ENCODE measurements around the gene NUDT6.

Gene NUDT6

DNA sequence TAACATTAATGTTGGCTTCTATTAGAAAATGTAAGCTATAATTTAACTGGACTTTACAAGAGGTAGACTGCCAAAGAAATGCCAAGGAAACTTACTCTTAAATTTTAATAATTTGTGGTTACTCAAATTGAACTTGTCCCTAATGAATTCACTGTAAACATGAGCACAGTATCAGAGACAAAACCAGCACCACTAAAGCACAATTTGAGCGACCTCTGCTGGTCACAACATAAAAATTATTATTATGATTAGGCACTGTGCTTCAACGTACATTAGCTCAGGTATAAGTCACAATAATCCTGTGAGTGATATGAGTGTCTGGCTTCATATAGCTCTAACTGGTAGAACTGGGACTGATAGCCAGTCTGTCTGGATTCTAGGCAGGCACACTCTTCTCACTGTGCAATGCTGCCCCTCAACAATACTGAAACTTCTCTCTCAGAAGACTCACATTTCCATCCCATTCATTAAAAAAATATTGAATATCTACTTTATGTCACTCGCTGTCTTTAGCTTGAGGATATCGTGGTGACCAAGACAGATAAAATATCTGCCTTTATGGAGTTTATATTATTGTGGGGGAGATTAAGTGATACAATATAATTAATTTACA lies 8.0 kb downstream of the NUDT6 start:
- peak in 1 of 14 donors; percentile 17 for DNase-seq

DNA sequence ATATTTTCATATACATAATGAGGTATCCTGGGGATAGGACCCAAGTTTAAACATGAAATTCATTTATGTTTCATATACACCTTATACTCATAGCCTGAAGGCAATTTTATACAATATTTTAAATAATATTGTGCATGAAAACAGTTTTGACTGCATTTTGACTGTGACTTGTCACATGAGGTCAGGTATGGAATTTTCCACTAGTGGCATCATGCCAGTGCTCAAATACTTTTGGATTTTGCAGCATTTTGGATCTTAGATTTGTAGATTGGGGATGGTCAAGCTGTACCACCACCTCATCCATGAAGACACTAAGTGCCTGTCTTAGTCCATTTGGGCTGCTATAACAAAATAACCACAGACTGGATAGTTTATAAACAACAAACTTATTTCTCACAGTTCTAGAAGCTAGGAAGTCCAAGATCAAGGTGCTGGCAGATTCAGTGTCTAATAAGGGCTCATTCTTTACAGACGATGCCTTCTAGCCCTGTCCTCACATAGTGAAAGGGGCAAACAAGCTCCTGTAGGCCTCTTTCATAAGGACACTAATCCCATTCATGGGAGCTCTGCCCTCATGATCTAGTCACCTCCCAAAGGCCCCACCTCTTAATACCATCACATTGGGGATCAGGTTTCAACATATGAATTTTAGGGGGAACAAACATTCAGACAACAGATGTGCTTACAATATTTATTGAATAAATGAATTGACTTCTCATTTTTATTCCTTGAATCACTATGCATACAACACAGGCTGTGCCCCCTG lies 9.4 kb downstream of the NUDT6 start:
- no peak for DNase-seq

DNA sequence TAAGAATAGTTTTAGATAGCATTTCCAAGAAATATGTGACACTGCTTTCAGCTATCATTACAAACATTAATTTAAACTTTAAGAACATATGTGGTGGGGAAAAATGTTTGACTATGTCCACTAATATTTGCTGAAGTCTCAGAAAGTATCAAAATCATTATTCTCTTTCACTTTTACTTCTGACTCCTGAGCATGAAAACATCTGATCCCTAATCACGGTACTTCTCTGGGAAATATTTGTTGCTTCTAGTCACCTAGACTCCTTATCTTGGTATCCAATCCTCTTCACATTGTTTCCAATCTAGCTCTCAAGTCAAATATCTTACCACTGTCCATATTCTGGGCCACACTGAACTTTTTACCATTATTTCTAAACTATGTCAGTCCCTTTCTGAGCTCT lies 10.8 kb downstream of the NUDT6 start:
- DNase-seq = no peak

DNA sequence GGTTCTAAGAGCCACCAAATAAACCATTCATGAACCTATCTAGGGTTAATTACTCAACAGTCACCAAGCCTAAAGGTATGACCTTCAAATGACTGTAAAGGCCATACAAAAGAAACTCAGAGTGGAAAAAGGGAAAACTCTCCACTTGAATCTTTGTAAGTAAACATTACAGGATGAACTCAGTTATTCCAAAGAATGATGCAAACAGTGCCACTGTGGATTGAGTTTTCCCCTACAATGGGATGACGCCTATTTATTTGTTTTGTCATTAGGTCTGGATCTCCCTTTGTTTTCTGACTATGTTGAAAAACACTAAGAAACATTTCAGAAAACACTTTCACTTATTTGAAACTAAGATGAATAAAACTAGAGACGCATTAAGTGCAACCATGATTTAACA lies 12.7 kb downstream of the NUDT6 start:
- no peak for DNase-seq

DNA sequence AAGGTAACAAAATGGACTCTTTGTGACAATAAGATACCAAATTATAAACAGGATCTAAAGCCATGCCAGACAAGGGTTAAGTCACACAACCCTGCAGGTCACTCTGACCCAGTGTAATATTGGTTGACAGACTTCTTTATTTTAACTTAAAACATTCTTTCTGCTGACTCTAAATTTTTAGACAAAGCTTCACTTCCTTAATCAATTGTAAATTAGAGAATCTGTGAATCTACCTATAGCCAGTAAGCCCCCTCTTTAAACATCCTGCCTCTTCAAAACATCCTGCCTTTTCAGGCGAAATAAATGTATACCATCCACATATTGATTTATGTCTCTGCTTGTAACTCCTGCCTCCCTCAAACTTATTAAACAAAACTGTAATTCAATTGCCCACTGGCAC lies 14.2 kb downstream of the NUDT6 start:
- no peak for DNase-seq

DNA sequence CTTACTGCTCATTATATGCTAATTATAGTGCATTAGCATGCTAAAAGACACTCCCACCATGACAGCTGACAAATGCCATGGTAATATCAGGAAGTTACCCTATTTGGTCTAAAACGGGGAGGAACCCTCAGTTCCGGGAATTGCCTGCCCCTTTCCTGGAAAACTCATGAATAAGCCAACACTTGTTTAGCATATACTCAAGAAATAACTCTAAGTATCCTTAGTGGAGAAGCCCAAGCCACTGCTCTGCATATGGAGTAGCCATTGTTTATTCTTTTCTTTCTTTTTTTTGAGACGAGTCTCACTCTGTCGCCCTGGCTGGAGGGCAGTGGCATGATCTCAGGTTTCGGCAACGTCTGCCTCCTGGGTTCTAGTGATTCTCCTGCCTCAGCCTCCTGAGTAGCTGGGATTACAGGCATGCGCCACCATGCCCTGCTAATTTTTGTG lies 15.5 kb downstream of the NUDT6 start:
- no peak for DNase-seq

DNA sequence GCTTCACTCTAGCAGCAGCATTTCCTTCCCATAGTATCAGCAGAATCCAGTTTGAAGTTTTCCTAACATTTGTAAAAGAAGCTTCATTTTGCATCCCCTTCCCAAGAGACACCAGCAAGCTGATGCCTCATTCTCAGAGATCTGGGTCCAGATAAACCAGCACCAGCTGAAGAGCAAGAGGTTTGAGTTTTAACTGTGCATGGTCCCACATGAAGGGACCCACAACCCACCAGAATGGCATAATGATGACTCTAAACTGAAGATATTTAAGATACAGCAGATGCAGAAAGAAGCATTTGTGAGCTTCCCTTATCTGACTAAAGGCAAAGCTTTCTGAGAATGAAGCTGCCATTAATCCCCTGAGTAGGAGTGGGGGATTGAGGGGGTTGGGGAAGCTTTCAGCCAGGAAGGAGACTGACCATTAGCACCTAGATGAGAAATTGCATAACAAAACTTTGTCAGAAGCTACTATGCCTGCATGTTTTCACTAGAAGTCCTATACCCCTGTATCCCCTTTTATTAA lies 18.6 kb downstream of the NUDT6 start:
- DNase-seq = no peak

DNA sequence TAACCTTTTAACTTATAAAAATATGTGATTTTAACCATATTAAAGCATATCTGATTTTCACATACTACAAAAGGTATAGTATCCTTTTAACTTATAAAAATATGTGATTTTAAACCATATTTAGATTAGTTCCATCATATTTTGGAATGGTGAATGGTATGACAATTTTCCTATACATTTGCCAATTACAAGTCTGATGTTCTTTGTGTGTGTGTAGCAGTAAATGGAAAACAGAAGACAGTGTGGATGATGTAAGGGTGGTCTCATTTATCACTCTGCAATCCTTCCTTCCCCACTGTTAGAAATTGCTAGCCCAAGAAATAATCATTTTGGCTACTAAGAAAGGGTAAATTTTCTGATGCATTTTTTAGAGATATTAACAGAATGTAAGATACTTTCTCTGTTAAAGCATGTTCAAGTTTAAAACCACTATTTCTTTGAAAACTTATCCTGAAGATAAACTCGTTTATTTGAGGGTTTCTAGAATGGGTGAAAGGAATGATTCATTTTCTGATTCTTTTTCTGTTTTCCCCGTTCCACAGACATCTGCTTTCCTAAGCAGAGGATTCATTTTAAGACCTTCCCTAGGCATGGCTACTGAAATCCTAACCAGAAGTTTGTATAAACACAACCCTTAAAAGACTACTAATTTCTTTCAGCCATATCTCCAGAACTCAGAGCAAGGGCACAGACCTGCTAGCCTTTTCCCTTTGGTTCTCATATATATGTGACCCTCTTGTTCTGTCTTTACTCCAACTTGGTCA lies 21.0 kb downstream of the NUDT6 start:
- no peak for DNase-seq

DNA sequence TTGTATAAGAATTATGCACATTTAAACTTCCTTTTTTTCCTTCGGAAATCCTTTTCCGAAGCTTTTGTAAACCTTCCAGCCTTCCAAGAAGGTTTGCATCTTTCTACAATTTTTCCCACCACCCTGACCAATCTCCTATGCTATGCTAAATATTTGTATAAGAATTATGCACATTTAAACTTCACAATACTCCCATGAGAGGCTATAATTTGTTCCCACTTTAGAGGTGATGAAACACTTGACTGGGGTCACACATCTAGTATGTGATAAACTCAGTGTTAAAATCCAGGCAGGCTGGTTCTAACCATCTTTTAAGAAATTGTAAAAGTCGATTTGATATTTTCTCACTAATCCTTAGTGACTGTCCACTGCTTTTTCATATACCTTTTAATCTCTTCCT lies 22.1 kb downstream of the NUDT6 start:
- no peak for DNase-seq

DNA sequence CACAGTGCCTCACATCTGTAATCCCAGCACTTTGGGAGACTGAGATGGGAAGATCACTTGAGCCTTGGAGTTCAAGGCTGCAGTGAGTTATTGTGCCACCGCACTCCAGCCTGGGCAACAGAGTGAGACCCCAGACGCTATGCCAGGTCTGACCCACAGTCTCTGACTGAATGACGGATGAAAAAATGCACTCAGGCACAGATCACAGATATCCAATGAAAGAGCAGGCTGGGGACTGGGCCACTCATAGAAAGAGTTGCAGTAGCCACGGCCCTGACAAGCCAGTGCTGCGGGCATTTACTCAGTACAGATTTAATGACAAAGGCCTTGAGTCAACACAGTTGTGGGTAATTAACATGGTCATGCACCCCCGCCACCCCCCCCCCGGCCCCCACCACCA lies 22.7 kb downstream of the NUDT6 start:
- DNase-seq = no peak

DNA sequence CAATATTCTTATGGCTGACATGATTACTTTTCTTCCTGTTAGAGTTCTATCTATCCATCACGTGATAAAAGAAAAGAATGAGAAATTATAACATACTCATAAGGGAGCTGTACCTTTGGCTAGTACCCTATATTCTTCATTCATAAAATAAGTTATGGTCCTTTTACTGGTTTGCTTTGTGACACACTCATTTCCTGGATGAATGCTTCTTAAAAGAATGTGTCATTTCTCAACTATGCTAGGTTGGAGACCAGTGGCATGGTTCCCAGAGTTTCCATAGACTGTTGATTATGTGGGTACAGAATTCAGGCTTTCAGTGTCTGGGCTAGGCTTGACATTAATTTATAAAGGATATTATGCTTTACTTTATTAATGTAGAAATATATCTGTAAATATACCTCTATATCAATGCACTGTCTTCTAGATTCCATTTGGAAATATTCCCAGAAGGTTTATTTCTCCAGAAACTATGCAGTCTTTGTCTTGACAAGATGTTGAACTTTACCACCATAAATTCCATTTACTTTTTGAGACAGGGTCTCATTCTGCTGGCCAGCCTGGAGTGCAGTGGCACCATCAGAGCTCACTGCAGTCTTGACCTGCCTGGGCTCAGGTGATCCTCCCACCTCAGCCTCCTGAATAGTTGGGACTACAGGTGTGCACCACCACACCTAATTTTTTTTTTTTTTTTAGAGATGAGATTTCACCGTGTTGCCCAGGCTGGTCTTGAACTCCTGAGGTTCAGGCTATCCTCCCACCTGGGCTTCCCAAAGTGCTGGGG lies 23.8 kb downstream of the NUDT6 start:
- no peak for DNase-seq

DNA sequence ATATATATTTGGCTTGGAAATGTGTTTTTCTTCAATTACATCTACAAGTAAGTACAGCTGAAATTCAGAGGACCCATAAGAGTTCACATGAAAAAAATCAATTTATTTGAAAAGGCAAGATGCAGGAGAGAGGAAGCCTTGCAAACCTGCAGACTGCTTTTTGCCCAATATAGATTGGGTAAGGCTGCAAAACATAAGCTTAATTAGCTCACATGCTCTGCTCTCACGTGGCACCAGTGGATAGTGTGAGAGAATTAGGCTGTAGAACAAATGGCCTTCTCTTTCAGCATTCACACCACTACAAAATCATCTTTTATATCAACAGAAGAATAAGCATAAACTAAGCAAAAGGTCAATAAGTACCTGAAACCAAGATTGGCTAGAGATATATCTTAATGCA lies 26.1 kb downstream of the NUDT6 start:
- DNase-seq = no peak

DNA sequence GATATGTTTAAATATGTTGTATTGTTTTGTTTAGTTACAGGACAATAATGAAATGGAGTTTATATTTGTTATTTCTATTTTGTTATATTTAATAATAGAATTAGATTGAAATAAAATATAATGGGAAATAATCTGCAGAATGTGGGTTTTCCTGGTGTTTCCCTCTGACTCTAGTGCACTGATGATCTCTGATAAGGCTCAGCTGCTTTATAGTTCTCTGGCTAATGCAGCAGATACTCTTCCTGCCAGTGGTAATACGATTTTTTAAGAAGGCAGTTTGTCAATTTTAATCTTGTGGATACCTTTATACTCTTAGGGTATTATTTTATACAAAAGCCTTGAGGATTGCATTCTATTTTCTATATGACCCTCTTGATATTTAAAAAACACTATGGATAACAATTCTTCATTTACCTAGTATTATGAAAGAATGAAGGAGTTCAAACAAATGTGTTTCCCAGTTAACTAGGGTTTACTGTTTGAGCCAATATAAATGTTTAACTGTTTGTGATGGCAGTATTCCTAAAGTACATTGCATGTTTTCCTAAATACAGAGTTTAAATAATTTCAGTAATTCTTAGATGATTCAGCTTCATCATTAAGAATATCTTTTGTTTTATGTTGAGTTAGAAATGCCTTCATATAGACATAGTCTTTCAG lies 26.9 kb downstream of the NUDT6 start:
- no peak for DNase-seq

DNA sequence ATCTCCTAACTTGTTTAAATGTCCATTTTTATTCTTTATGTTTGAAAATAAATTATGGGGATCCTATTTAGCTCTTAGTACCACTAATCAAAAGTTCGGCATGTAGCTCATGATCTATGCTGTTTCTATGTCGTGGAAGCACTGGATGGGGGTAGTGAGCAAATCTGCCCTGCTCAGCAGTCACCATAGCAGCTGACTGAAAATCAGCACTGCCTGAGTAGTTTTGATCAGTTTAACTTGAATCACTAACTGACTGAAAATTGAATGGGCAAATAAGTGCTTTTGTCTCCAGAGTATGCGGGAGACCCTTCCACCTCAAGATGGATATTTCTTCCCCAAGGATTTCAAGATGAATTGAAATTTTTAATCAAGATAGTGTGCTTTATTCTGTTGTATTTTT lies 27.6 kb downstream of the NUDT6 start:
- no peak for DNase-seq

DNA sequence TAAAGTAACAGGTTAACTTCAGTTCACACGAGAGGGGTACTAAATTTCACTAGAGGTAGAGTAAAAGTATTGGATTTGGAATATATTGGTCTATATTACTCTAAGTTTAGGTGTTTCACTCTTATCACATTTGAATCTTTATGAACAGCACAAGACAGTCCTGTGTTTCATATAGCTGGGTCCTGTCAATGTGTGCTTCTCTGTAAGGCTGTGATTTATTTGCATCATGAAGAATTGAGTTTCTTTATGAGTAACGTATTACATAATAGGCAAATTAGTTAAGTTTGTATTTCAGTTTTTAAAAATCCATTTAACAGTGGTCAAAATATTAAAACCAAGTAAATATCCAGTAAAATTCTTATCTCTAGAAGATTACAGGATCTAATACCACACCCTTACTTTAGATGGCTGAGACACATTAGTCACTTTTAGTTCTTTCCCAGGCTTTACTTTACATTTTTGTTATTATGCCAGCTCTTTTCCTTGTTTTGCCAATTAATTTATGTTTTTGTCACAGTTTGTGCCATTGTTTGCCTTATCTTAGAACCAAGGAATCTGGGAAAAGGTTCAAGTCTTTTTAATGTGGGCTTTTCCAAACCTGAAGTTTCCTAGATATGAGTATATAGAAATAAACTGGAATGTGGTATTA lies 32.1 kb downstream of the NUDT6 start:
- no peak for DNase-seq

DNA sequence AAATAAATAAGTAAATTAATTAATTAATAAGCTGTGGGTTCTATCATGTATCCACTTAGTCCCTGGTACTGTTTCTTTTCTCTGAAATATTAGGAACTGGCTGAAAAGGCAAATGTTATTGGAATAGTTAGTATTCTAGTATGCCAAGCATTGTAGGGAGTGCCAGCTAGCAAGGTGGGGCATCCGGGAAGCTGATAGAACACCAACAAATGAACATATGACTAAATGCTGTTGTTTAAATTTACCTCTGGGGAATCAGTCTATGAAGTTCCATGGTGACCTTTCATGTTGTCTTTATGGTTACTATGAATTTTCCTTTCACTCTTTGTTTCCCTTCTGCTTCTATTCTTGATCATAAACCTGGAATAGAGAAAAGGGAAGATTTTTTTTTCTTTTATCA lies 32.7 kb downstream of the NUDT6 start:
- no peak for DNase-seq

DNA sequence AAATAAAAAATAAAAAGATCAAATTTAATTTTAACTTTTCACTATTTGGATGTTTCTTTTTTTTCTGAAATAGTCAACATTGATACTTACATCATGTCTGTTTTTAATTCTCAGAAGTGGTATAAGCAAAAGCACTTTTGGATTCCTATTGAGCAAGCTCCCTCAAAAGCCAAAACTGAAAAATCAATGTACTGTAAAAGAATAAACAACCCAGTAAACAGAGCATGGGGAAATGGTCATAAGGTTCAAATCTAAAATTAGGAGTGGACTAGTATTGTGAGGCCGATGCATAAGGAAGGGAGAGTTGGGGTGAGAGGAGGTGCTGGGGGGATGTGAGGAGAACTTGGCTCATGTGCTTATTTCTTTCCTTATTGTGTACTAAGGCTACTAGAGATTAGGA lies 37.9 kb downstream of the NUDT6 start:
- DNase-seq = no peak

DNA sequence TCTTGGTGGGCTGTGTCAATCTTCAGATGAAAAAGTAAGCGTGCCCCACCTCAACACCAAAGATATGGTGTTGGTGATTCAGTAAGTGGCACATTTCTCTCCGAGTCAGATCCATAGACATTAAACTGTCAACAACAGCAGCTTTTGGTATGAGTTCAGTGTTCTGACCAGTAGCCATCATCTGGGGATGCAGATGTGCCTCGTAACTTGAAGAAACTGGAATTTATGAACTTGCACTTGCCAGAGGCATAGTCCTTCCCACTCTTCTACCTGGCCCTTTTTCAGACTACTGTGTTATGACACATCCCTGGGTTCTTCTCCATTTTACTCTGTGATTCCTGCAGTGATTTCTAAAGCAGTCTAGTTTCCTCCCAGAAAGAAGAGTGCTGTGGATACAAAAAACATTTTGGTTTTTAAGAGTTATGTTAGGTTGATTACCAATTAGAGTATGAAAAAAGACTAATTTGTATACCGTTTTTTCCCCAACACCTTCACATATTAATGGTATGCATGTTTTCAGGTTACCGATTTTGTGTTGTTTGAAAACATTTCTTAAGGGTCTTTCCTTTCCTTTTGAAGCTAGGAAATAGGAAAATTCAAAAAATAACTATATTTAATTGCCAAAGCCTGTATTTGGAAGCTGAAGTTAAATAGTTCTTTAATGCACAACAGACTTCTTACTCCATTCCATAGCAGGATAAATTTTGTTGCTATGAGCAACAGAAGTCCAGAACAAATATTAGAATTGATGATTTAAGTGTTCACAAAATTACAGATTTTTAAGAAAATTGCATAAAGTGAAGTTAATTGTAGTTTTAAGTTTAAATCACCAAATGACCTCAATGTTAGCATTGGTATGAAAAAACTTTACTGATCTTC lies 39.3 kb downstream of the NUDT6 start:
- DNase-seq = no peak

DNA sequence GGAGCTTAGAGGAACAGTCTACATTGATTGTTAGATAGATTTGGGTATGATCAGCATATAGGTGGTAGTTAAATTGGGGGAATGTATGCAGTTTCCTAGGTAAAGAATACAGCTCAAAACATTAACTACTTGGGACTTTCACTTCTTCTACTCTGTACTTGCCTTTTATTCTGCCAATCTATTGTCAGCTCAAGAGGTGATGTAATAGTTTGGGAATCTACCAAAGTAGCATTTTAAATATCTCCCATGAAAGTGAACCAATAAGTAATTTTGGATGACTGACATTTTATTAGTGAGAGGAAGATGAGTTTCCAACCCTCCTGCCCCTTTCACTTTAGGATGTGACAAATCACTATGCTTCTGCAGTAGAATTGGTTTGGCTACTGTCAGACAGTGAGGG lies 43.4 kb downstream of the NUDT6 start:
- no peak for DNase-seq

DNA sequence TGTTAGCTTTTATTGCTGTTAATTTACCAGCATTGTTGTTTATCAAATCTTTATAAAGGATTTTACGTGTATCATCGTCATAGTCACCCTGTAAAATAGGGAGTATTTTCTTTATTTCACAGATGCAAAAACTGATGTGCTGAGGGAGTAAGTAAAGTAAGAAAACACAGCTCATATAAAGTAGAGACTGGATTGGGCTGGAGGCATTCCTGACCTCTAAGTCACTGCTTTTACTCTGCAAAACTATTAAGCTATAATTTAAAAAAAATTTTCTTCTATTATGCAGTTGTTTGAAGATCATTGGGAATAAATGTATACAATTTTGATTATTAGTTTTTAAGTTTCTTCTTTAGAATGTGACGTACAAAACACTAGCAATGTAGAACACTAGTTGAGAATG lies 45.9 kb downstream of the NUDT6 start:
- no peak for DNase-seq

DNA sequence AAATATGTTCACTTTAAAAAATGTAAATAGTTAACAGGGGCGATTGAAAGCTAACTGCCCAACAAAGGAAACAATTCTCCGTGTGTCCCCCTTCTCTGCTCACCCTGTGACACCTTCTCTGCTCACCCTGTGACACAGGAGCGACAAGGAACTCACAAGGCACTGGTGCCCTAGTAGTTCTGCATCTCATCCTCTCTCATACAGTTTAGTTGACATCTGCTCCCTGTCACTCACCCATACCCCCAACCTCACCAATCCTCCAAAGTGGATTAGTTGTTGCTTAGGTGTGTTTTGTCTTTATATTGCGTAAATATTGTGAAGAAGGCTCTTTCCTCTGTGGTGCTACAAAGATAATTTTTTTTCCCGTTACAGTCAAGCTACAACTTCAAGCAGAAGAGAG lies 46.4 kb downstream of the NUDT6 start:
- no peak for DNase-seq

Measured in C1 segment of cervical spinal cord (tissue), 14 donors.